DMS 273 treated with DMSO at 0.1 percent for 48 hours (cell line): Measurements from ENCODE around the gene ATG9A.

Source experiments
- DNase-seq: peaks from one replicate; lab custom pipeline; 2025; lab: John Stamatoyannopoulos, UW

Gene ATG9A

GRCh38 chr2:219175928-219176817 lies 53.3 kb downstream of the ATG9A start:
- DNase-seq, result no peak

GRCh38 chr2:219175486-219175885 lies 54.0 kb downstream of the ATG9A start:
- no peak for DNase-seq

GRCh38 chr2:219174801-219175200 lies 54.6 kb downstream of the ATG9A start:
- no peak for DNase-seq

GRCh38 chr2:219174146-219174545 lies 55.3 kb downstream of the ATG9A start:
- no peak for DNase-seq

- DNase-seq, result no peak
These were observed 56.3 kb downstream of the ATG9A start for GRCh38 chr2:219173176-219173575.

GRCh38 chr2:219172231-219173154 lies 56.9 kb downstream of the ATG9A start:
- DNase-seq, result no peak

GRCh38 chr2:219171231-219171651 lies 58.2 kb downstream of the ATG9A start:
- no peak for DNase-seq

- DNase-seq, result no peak
These were observed 59.3 kb downstream of the ATG9A start, which contains the start of gene SLC23A3 for GRCh38 chr2:219169930-219170654. TSS of gene SLC23A3 (minus strand) at chr2:219170029. CDS start at chr2:219169984, 45 bp downstream.
